Stimulated activated CD4-positive, alpha-beta T cell treated with anti-CD3 and anti-CD28 coated beads, Interleukin-1b, Interleukin-23, amount 100 ng/mL, for 4 hours (primary cell): ENCODE data around the gene ORC6.

Experiments
- DNase-seq, 2 donors: peaks; one replicate each; pipeline ENCODE4 v3.0.0-alpha.2; 2020; ENCODE audit warnings: low read depth in 2 of 2

ORC6 gene

DNA sequence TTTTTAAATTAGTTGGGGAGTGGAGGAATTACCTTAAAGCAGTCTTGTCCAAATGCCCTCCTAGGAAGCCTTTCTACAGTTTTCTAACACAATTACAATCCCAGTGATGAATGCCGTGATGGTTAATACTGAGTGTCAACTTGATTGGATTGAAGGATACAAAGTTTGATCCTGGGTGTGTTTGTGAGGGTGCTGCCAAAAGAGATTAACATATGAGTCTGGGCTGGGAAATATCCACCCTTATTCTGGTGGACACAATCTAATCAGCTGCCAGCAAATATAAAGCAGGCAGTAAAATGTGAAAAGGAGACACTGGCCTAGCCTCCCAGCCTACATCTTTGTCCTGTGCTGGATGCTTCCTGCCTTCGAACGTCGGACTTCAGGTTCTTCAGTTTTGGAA lies 12.2 kb downstream of the ORC6 start:
- no peak for DNase-seq

DNA sequence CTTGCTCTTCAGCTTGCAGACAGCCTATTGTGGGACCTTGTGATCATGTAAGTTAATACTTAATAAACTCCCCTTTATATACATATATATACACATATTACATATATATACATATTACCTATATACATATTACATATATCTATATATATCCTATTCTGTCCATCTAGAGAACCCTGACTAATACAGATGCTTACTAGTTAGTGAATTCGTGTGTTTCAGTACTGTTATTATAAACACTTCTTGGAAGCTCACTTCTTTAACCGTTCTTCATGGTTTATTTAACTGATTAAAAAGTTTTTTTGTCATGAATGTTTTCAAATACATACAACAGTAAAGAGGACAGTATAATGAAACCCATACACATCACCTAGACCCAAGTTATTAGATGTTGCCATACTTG lies 12.6 kb downstream of the ORC6 start:
- DNase-seq, result no peak

DNA sequence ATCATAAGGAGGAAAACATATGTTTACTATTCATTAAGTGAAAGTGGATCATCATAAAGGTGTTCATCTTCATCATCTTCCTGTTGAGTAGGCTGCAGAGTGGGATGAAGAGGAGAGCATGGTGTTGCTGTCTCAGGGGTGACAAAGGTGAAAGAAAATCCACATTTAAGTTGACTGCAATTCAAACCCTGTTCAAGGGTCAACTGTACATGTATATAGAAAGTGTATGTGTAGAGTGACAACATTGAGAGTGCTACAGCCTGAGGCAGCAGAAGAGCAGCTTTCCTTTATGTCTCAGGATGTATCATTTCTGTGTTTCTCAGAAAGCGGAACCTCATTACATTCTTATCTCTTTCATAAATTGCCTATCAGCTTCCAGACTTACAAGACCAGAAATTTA lies 17.2 kb downstream of the ORC6 start:
- no peak for DNase-seq

DNA sequence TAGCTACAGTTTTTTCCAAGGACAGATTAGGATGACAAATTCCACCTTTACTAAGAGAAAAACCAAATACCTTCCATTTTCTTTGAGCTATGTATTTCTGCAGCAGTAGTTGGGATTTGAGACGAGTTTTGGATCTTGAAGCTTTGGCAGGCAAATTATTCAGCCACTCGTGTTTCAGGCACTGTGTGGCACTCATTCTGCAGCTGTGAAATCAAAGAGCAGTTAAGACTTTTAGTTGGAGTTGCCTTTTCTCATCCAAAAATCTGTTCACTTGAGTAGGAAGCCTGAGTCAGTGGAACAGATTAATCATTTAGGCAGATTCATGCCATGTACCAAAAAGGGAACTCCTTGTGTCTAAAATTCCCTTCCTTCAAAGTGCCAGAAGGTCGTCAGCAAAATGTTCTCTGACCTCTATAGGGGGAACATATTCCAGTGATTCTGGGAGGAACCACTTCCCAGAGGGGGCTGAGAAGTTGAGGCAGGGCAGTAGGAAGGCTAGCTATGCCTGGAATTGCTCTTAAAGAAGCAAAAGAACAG lies 20.1 kb downstream of the ORC6 start:
- DNase-seq, result no peak

DNA sequence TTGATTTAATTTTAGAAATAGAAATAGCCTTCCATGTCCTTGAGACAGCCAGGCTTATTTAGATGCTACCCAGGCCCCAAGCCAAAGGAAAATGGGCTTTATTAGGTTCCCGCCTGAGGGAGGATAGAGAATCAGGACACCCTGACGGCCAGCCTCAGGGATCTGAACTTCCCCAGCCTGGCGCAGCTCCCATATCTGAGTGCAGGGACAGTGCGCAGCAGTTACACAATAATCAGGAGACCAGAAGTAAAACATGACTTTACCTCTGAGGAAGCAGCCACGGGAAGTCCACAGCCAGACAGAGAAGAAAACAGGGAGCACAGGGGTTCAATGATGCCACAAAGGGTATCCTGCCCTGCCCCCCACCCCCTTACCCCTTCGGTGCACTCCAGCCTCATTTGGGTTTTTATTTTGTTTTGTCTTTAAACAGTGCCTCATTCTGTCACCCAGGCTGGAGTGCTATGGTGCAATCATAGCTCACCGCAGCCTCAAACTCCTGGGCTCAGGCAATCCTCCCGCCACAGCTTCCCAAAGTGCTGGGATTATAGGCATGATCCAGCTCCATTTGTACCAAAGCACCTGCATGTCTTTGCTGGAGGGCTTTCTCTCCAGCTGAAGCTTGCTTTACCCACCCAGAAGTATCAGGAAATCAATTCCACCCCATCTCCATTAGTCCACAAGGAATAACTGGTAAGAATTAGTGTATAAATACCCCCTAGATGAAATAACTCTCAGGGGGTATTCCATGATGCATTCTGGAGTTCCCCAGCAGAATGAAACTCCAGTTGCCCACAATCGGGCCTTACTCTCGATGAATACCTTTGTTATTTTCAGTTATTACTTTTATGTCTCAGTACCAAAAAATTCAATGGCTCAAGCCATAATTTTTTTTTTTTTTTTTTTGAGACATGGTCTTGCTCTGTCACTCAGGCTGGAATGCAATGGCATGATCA lies 21.9 kb downstream of the ORC6 start:
- DNase-seq, result no peak

DNA sequence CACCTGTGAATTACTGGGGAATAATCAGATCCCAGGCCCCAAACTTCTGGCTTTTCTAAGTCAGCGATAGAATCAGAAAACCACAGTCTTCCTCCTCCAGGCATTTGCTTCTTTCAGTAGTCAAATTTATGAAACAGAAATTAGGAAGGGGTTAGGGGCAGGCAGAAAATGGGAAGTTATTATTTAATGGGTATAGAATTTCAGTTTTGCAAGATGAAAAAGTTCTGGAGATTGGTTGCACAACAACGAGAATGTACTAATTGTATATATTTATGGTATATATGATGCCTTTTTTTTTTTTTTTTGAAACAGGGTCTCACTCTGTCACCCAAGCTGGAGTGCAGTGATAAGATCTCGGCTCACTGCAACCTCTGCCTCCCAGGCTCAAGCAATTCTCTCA lies 23.5 kb downstream of the ORC6 start:
- no peak for DNase-seq

DNA sequence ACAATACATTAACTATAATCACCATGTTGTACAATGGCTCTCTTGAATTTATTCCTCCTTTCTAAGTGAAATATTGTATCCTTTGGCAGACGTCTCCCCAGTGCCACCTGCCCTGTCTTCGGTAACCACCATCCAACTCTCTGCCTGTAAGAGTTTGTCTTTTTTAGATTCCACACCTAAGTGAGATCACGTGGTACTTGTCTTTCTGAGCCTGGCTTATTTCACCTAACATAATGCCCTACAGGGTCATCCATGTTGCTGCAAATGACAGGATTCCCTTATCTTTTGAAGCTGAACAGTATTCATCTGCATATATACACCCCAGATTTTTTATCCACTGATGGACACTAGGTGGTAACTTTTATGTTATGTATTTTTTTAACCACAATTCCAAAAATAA lies 24.2 kb downstream of the ORC6 start:
- no peak for DNase-seq

DNA sequence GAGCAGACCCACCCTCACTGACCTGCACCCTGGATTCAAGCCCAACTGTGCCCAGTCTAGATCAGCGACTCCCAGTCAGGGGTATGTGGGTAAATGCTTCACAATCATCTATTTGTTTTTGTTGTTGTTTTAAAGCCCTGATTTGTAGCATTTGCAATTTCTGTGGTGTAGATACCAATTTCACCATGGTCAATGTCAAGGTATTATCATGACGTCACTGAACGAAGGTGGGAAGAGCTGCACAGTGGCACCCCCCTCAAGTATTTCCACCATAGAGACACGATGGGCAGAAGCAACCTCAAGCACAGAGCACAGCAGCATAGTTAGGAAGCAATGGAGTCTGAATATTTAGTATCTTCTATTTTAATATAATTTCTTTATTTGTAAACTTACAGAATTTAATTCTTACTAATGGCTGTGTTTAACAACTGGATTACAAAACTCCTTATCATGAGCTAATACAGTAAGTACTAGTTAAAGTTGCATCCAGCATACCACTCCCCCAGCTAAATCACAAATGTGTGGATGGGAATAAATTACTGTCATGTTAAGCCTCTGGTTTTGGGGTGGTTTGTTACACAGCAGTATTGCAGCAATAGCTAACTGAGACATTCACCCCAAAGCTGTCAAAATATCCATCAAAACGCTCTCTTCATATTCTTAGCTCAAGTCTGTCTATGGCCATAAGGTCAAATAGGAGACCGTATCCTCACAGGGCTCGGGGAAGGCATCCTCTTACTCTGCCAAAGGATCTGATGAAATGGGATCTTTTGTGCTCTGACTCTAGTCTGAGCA lies 25.5 kb downstream of the ORC6 start:
- no peak for DNase-seq

DNA sequence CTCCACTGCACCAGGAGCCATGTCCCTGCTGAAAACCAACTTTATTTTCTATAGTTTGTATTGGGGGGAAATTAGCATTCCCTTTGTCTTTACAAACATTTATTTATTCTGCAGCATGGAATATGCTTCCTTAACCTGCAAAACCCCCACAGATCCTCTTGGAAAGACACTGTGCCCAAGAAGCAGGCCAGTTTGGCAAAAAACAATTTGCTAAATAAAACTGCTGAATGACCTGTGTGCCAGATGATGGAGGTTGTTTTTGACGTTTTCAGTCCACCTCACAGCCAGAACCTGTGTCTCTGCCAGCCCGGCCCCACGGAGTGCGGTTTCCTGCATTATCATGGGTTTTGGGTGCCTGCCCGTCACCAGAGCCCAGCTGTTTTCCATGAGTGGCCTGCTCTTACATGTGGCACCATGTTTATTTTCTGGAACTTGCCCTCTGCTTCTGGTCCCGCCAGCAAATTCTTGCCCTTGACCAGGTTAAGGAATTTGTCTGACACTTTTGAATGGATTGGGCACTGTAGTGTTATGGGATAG lies 26.4 kb downstream of the ORC6 start:
- DNase-seq, result no peak

DNA sequence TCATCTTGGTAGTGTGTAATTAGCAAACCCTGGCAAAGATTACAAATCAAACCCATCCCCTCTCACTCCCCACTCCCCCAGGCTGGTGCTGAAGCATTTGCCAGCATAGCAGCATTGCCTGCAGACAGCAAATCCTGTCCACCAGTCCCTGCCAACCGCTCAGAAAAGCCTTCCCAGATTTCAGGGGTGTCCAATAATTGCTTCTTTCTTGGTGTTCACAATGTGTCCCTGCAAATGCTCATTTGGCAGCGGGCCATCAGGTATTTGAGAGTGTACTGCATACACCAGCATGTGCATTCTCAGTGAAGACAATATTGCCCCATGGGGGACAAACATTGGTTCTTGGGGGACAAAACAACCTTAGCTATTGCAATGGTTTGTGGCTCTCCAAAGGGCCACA lies 28.2 kb downstream of the ORC6 start:
- no peak for DNase-seq

DNA sequence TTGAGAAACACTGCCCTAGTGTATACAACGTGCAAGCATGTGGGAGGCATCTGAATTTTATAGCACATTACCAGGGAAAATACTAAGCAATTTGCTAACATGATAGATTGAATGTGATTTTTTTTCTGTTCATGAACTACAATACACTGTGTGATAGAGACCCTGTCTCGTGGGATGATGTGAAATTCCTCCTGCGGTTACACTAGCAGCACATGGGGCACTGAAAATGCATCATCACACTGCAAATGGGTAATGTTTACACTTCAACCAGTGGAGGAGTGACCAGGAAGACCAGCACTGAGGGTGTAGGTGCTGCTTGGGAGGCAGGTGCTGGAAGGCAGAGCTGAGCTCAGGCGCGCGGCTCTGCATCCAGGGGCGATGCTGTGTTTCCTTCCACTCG lies 28.8 kb downstream of the ORC6 start:
- DNase-seq, result no peak

DNA sequence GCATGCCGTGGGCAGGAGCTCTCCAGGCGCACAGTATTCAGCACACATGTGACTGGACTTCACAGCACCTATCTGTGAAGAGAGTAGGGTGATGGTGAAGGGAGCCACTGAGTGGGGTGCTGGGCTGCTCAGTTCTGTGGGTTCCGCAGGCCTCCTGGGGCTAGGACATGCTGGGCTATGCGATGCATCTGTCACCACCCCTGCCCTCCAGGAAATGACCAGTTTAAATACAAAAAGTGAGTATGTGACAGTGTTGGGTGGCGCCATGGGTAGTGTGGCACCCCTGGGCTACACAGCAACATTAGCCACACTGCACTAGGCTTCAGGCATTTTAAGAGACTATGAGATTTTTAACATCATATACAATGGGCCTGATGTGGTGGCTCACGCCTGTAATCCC lies 30.1 kb downstream of the ORC6 start:
- DNase-seq, result no peak

DNA sequence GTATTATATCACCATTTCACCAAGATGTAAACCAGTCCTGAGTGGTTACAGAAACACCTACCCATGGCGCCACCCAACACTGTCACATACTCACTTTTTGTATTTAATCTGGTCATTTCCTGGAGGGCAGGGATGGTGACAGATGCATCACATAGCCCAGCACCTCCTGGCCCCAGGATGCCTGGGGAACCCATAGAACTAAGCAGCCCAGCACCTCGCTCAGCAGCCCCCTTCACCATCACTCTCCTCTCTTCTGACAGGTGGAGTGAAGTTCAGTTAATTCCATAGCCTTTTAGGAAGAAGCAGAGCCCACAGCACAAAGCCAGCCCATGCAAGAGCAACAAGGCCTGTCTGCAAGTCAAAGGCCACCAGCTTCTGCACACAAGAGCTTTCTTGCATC lies 31.2 kb downstream of the ORC6 start:
- no peak for DNase-seq

DNA sequence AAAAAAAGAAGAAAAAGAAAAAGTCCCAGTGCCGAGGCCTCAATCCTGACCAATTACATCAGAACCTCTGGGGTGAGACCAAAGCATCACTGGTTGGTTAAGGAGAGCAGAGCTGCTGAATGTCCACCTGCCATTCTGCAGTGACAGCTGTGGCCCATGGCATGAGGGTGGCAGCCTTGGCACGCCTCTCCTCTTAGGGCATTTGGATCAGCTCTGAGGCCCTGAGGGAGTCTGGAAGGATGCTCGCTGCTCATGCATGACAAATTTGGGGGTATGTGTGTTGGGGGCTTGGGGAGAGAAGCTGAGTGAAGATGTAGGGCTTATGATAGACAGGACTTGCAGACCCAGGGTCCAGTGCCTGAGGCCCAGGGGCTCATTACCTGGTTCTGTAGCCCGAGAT lies 32.4 kb downstream of the ORC6 start:
- DNase-seq, result no peak

DNA sequence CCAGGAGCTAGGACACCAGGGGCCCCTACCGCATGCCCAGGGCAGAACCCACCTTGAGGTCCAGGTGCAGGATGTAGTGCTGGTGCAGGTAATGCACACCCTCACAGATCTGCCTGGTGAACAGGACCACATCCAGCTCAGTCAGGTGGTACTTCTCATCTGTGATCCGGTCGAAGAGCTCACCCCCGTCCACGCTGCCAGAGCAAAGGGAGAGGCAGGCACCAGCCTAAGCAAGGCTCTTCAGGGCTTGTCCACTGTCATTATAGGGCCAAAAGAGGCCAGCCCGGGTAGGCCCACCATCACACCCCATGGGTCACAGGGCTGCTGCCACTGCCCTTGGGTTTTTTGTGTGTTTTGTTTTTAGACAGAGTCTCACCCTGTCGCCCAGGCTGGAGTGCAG lies 37.7 kb downstream of the ORC6 start:
- no peak for DNase-seq

DNA sequence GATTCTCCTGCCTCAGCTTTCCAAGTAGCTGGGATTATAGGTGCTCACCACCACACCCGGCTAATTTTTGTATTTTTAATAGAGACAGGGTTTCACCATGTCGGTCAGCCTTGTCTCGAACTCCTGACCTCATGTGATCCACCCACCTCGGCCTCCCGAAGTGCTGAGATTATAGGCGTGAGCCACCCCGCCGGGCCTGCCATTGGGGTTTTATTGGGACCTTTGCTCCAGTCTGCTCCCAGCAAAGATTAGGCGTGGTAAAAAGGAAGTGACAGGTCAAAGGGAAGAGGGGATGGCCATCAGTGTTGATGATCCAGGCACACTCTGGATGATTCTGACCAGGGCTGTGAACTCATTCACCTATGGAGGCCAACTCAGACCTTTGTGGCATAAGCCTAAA lies 38.2 kb downstream of the ORC6 start:
- no peak for DNase-seq

DNA sequence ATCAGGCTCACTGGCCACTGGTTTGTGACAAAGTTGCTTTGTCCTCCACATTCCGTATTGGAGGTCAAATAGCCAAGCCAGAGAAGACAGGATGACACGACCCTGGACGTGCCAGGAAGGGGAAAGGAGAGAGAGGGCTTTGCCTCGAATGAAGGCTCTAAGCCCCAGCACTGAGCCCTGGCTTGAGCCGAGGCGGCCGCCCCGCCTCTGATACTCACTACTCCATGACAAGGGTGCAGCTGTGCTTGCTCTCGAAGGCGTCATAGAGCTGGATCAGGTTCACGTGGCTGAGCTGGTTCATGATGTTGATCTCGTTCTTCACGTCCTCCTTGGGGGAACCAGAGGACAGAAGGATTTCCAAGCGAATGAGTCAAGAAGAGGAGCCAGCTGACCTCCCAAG lies 39.3 kb downstream of the ORC6 start:
- no peak for DNase-seq

DNA sequence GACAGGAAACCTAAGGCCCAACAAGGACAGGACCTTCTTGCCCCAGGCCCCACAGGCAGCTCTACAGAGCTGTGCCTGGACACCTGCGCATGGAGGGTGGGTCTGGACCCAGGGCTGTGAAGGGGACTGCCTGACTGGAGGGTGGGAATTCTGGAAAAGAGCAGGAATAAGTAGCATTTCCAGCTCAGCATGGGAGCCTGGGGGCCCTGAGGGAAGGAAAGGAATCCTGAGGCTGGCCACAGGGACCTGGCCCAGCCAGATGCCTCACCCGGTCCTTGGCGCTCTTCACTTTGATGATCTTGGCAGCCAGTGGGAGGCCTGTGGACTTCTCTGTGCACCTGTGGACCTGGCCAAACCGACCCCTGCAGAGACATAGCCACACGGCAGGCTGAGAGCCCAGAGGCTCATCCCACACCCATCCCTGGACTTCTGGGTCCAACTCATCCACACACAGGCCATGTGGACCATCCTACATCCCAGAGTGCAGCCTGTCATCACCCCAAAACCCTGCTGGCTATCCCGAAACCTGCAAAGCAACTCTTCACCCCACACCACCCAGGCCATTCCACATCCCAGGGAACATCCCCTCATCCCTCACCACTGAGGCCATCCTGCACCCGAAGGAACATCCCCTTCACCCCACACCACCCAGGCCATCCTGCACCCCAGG lies 40.0 kb downstream of the ORC6 start:
- DNase-seq, result no peak

DNA sequence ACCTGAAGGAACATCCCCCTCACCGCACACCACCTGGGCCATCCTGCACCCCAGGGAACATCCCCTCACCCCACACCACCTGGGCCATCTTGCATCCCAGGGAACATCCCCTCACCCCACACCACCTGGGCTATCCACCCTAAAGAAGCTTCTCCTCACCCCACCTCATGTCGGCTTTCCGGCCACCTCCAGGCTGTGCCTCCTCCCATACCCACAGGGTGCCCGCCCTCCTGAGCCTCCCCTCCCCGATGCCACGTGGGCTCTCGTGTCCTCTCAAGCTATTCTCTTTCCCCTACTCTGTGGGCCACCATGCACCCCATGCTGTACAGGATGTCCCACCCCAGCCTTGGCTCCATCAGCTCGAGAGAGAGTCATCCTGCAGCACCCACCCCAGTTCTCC lies 40.7 kb downstream of the ORC6 start:
- no peak for DNase-seq

DNA sequence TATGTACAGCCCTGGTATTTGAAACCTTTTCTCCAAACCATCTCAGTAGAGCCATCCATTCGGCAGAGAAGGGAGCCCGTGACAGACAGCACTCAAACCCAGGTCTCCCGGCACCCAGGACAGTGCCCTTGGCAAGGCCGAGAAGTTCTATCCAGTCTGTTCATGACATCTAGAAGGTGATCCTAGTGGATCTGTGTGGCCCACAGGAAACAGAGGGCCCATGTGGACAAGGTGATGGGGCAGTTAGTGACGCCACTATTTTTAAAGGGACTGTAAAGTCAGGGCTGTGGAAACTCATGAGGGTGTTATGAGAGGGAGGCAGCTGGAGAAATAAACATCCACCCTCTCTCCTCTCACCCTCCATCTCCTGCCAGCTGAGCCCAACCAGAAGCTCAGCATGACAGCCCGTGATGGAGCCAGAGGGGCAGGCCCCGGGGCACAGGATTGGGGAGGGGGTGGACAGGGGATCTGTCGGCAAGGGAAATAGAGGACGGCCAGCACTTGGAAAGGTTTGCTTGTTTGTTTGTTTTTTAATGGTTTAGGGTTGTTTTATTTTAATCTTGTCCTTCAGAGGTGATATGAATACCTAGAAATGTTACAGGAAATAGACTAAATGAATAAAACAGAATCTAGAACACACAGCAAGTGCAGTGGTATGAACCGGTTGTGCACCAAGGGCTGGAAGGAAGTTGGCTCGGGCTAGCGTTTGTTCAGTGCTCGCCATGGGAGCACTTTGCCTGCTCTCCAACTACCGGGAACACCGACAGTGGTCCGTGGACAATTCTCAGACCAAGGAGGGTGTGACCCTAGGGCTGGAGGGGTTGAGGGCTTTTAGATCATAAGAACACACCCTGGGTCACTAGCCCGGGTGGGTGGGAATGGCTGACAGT lies 41.6 kb downstream of the ORC6 start:
- DNase-seq, result no peak
